ENCODE data around the gene AVL9.

Gene AVL9

DNA sequence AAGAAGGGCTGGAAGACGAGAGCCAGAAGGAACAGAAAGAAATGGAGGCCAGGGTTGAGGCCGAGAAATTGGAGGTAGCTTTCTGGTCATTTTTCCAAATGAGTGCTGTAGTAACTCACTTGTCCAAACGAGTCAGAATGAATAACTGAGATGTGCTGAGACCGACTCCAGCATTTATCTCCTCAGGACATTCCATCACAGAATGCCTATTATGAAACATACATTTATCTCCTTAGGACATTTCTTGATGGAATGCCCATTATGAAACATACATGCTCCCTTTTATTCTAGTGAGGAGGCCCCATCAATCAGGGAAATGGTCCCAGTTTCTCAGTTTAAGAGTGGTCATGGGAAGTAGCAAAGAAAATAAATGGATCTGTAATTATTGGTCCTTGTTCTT, 16.5 kb downstream of the AVL9 start:
- H3K27ac ChIP-seq: no peak overlapping the region
- TF ChIP-seq ZFX (IDR thresholded peaks at IDR 0.05; ENCODE audit: borderline replicate concordance): no peak
- TF ChIP-seq, protein P1, sequence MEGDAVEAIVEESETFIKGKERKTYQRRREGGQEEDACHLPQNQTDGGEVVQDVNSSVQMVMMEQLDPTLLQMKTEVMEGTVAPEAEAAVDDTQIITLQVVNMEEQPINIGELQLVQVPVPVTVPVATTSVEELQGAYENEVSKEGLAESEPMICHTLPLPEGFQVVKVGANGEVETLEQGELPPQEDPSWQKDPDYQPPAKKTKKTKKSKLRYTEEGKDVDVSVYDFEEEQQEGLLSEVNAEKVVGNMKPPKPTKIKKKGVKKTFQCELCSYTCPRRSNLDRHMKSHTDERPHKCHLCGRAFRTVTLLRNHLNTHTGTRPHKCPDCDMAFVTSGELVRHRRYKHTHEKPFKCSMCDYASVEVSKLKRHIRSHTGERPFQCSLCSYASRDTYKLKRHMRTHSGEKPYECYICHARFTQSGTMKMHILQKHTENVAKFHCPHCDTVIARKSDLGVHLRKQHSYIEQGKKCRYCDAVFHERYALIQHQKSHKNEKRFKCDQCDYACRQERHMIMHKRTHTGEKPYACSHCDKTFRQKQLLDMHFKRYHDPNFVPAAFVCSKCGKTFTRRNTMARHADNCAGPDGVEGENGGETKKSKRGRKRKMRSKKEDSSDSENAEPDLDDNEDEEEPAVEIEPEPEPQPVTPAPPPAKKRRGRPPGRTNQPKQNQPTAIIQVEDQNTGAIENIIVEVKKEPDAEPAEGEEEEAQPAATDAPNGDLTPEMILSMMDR (IDR thresholded peaks at IDR 0.05): no peak

DNA sequence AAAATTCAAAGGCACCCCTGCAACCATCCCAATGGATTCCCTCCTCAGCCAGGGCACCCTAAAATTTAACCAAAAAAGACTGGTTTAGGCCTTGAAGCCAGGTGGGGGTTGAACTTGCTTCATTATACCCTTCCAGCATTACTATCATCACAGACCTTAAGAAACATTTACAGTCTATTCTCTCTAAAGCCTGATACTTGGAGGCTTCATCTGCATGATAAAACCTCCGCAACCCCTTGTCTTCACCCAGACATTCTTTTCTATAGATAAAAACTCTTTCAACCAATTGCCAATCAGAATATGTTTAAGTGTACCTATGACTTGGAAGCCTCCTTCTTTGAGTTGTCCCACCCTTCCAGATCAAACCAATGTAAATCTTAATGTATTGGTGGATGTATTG, 17.9 kb downstream of the AVL9 start:
- no peak overlapping the region for H3K27ac ChIP-seq
- TF ChIP-seq ZFX (IDR thresholded peaks at IDR 0.05; ENCODE audit: borderline replicate concordance): no peak
- TF ChIP-seq, protein P1 (IDR thresholded peaks at IDR 0.05): no peak

DNA sequence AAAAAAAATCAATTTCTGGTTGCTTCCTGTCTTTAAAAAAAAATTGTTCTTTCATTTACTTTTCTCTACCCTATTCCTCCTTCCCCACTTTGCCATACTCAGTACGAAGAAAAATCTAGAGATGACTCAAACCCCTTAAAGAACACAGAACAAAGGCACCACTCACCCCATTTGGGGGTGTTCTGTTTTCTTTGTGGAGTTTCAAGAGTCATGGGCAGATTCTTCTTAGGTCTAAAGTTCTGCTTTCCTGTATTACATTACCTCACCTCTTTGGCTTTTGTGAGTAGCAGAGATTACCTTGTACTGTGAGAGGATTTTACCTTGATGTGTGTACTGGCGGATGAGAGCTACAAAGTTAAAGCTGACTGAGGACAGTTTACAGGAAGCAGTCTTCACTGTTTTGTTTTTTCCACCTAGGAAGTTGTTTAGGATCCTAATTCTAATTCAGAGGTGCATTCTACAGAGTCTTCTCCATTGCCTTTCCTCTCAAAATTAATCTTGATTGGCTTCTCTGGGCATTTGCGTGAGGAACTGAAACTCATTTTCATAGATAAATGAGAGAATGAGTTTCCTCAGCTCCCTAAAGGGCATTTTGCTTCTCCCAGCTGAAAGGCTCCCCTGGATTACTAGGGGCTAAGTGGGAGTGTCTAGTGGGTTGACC, 20.7 kb downstream of the AVL9 start:
- TF ChIP-seq ZFX (IDR thresholded peaks at IDR 0.05; ENCODE audit: borderline replicate concordance): no peak
- TF ChIP-seq, protein P1 (IDR thresholded peaks at IDR 0.05): no peak
- H3K27ac ChIP-seq: no peak overlapping the region

DNA sequence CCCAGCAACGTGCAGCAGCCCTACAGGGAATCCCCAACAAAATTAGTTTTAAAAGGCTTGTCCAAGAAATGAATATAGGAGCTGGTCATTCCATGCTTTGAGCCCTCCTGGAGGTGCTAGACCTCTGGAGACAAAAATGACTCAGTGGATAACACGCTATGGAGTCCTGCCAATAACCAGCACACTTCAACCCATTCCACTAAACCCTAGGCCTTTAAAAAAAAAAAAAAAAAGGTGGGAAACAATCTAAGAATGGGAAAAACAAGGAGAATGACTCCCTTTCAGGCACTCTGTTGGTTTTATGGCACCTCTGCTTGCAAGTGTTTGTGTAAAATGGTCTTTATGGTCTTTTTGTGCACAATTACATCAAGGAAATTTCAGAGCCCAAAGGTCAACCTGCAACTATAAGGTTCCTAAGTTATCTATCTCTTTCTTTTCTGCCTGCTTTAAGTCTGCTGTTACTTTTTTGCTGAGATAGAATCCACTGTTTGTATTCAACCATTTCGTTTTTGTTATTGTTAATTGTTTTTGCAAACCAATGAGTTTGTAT, 21.3 kb downstream of the AVL9 start:
- H3K27ac ChIP-seq: no peak overlapping the region
- no peak for TF ChIP-seq ZFX (IDR thresholded peaks at IDR 0.05; ENCODE audit: borderline replicate concordance)
- TF ChIP-seq, protein P1 (IDR thresholded peaks at IDR 0.05): no peak

DNA sequence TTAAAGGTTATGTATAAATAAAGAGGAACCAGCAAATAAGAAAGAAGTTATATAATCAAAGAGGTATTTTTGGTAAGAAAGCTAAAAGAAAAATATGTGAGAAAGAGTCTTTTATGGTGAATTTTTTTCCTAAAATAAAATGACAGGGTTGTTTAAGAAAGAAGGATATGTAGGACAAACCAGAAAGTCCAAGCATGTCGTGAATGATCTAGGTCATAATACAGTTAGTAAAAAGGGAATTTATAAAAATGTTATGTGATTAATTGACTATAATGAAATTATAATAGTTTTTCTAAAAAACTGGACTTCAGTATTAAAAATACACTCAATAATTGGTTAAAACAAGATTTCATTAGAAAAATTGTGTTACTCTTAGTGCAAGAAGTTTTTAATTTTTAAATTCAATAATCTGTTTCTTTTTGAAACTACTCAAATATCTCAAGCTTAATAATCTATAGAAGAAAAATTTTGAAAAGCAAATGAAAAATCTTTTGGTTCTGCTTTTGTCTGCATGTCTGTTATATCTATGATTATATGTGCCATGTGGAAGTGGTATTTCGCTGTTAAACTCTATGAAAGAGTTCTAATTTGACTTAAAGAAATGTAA, 23.3 kb downstream of the AVL9 start:
- TF ChIP-seq ZFX (IDR thresholded peaks at IDR 0.05; ENCODE audit: borderline replicate concordance): no peak
- TF ChIP-seq, protein P1 (IDR thresholded peaks at IDR 0.05): no peak
- no peak overlapping the region for H3K27ac ChIP-seq

DNA sequence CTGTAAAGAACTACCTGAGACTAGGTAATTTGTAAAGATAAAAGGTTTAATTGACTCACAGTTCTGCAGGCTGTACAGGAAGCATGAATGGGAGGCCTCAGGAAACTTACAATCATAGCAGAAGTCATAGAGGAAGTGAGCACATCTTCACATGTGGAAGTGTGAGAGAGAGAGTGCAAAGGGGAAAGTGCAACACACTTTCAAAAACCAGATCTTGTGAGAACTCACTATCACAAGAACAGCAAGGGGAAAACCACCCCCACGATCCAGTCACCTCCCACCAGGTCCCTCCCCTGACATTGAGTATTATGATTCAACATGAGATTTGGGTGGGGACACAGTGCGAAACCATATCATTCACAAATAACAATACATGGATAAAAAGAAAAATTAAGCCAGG, 24.5 kb downstream of the AVL9 start:
- H3K27ac ChIP-seq: no peak overlapping the region
- TF ChIP-seq ZFX (IDR thresholded peaks at IDR 0.05; ENCODE audit: borderline replicate concordance): no peak
- TF ChIP-seq, protein P1 (IDR thresholded peaks at IDR 0.05): no peak

Data from 22Rv1 (cell line).